COLO668 (cell line): Measurements from ENCODE around the gene LBP.
"Not testable (repeated sequence)": the region's sequence is repeated elsewhere in the genome, so short reads cannot be mapped to it uniquely, and the experiment has no call there.

ENCODE experiments used
- DNase-seq: peaks from one replicate; lab custom pipeline; 2025; ENCODE audit not compliant: unreplicated experiment; lab: John Stamatoyannopoulos, UW

Gene LBP

DNA sequence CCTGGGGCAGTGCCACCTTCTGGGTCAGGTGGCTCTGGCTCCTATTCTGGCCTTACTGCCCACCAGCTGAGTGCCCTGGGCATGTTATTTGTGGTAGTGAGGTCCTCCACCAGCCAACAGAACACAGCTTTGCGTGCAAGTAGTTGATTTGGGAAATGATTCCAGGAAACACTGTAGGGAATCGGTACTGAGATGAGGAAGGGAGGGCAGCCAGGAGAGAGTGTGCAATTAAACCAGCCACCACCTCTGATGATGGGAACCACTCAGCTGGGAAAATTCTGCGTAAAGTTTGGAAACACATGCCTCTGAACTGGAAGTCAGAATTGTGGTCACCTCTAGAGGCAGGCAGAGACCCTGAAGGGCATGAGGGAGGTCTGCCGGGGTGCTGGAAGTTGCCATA is 459 bp downstream of the LBP start:
- DNase-seq: no peak

DNA sequence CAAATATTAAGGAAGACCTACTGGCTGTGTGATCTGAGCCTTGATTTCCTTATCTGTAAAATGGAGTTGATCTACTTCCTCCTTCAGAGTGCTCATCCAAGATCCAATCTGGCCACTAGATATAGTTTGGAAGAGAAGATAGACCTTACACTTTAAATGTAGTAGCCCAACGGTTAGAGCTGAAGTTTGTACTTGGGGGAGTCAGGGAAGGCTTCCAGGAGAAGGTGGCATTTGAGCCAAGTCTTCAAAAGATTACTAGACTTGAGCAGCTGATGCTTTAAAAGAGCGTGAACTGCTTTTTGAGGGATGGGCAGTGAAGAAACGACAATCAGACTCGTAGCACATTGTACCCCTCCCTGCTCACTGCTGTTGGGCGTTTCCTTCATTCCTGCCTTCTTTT is 3.6 kb downstream of the LBP start:
- DNase-seq: no peak

GRCh38 chr20:38350879-38351775 is 4.8 kb downstream of the LBP start:
- no peak for DNase-seq

DNA sequence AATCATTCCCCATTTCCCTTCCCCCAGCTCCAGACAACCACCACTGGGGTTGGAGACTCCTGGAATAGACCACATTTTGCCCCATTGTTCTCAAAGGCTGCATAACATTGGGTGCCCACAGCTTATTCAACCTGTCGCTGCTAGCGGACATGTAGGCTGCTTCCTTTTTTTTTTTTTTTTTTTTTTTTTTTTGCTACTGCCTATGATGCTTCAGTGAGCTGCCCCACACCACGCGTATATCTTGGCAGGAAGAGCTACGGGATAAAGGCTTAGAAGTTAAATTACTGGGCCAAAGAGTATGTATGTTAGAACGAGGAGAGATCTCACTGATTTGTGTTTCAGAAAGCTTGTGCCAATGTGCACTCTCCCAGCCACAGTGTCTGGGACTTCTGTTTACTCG is 7.0 kb downstream of the LBP start:
- no peak for DNase-seq

- DNase-seq: no peak
Measured at GRCh38 chr20:38354227-38354626, 7.9 kb downstream of the LBP start.

DNA sequence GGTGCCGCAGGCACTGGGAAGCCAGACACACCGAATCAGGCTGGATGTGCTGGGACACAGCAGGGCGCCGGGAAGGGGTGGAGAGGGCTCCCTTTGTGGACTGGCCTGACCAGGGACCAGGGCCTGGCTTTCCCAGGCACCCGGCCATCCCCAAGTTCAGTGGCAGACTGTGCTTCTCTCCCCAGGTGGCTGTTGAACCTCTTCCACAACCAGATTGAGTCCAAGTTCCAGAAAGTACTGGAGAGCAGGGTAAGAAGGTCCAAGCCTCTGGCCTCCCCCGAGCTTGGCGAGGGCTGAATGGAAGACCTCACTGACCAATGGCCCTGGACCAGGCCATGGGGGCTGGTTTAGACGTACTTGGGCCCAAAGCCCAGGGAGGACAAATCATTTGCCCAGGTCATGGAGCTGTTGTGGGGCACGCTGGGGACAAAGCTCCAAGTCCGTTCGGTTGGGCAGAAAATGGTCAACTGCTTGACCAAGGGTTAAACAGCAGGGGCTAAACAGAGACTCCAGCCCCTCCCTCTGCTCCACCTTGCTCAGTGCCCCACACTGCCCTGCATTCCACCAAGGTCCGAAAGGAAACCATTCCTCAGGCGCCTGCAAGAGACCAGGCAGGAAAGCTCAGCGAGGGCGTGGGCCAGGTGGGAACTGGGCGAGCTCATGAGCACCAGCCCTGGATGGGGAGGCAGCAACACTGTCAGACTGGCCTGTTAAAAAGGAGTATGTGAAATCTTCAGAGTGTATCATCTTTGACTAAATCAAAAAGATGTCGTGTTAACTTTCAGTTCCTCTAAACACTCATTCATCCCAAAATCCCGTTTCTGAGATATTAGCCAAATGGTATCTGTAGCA is 9.1 kb downstream of the LBP start:
- no peak for DNase-seq

GRCh38 chr20:38357653-38358207 is 11.4 kb downstream of the LBP start:
- no peak for DNase-seq

- DNase-seq: no peak
Measured at GRCh38 chr20:38358556-38358955, 12.3 kb downstream of the LBP start.

DNA sequence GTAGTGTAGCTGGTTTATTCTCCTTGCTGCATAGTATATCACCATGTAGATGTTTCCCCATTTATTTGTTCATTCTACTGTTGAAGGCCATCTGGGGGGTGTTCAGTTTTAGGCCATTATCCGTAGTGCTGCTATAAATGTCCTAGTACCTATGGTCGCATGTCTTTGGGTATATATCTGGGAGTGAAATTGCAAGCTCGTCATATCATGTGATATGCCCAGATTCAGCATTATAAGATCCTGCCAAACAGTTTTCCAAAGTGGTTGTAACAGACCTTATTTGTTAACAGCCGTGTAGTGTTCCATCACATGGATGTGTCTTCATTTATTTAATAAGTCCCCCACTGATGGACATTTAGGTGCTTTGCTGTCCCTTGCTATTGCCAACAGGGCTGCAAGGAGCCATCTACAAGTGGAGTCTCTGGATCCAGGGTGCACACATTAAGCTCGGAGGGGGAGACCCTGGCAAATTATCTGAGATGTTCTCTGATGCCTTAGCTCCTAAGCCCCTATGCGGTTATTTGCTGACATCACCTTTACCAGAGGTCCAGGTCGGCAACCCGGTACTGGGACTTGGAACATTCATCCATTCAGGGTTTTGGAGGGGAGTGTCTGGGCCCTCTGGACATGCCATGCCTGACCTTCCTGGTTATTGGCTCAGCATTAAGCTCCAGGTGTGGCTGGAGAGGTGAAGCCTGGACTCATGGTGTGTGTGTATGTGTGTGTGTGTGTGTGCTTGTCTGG is 16.9 kb downstream of the LBP start:
- no peak for DNase-seq

GRCh38 chr20:38369389-38369788 is 23.1 kb downstream of the LBP start:
- no peak for DNase-seq

DNA sequence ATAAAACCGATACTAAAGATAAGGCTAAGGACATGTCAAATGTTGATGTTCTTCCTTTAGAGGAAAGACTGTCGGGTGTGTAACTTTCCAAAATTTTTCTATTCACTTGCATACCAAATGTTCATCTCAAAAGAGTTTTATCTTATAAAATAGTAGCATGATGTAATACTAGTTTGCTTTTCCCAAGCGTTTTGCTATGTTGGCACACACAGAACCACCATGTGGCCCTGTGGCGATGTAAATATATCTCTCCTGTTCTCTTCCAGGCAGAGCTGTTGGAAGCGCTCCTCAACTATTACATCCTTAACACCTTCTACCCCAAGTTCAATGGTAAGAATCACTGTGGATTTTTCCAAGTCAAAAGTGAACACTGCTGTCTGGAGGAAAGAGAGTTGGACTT is 26.5 kb downstream of the LBP start:
- no peak for DNase-seq

DNA sequence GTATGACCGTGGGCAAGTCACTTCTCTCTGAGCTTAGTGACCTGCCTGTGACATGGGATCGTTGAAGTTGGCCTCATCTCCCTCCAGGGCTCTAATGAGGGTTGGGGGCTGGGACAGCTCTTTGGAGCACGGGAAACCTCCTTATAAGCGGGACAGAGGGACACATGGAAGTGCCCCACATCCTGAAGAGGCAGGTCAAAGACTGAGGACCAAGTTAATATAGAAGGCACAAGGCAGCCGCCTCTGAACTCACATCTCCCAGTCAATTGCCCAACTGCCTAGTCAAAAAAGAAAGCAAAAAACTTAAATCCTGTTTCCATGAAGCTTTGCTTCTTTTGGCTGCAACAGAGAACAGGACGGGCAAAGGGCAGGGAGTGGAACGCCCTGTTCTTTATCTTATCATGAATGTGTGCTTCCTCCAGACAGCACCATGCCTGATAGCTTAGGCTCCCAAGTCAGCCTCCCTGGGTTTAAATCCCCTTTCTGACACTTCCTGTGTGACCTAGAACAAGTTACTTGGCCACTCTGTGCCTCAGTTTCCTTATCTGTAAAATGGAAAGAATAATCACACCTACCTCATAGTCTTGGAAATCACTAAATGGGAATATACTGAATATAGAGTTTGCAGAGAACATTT is 27.1 kb downstream of the LBP start:
- DNase-seq: no peak

- DNase-seq: no peak
Measured at GRCh38 chr20:38373898-38374297, 27.6 kb downstream of the LBP start.

DNA sequence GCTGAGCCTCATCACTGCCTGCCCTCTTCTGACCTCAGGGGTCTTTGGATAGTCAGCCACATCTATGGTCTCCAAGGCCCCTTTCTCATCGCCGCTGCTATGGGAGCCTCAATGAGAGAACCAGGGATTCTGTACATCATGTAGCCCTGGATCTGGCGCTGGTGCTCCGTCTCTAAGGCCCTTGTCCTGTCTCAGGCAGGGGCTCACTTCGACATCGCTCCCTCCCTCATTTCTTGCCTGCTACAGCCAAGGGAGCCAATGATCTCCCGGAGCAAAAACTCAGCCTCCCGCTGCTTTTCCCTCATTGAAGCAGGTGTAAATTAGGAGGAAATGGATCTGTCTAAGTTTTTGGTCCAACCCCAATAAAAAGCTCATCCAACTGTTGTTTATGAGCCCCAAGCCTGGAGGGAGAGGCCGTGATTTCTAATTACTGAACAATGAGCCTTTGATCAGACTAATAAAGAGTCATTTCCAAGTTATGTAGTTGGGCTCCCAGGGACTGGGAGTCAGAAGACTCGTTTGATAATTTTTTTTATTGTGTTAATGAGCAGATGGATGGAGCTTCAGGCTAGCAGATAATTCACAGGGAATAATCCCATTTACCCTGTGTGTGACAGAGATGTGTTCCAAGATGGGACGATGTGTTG is 30.9 kb downstream of the LBP start:
- DNase-seq: no peak

GRCh38 chr20:38377838-38378237 is 31.6 kb downstream of the LBP start:
- DNase-seq: not testable (repeated sequence)

DNA sequence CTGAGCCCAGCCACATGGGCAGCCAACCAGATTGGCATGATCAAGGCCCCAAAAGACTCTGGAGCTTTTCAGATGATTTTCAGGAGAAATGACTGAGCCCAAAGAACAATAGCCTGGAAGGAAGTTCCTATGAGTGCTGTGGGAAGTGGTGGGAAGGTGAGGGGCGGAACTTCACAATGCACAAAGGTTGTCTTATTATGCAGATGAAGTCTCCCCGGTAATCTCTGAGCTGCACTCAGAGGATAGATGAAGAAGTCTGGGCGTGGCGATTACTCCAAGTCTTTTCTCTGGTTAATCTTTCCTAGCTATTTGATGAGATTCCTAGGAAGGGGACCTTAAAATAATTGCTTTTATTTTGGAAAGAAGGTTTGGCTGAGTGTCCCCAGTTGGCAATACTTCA is 36.9 kb downstream of the LBP start:
- no peak for DNase-seq

- no peak for DNase-seq
Measured at GRCh38 chr20:38386004-38386403, 39.7 kb downstream of the LBP start.

GRCh38 chr20:38386851-38387250 is 40.6 kb downstream of the LBP start:
- no peak for DNase-seq

DNA sequence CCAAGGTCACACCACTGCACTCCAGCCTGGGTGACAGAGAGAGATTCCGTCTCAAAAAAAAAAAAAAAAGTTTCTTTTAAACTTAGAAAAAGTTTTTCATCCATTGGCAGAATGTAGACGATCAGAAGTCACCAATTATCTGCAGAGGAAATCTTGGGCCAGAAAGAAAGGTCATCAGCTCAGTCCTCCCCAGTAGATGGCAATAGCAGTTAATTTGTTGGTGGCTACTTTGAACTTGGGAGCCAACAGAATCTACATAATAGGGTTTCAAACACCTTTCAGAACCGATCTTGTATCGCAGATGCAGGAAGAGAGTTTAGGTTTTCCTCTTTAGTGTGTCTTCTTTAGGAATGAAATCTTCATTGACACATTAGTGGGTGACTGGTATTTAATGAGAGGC is 41.7 kb downstream of the LBP start:
- no peak for DNase-seq

DNA sequence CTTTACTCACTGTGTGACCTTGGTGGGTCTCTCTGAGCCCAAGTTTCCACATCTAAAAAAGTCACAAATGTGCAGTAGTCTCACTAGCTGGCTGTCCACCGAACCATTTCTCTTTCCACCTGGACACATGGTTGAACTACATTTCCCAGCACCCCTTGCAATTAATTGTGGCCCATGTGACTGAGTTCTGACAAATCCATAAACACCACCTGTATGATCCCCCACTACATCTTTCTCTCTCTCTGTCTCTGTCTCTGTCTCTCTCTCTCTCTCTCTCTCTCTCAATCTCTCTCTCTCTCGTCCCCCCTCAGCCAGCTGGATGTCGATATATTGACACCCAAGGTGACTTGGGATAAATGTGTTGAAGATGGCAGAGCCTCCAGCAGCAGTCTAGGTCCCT is 46.1 kb downstream of the LBP start:
- DNase-seq: no peak
